ENCODE measurements around the gene IFI44.

IFI44 gene

GRCh38 chr1:78712467-78713051 lies 62.9 kb downstream of the IFI44 start:
- no peak for DNase-seq

- no peak for DNase-seq
These were observed 63.7 kb downstream of the IFI44 start for GRCh38 chr1:78713297-78713696.
